SU-DHL-6 (cell line): Measurements from ENCODE around the gene TES.

Source experiments
- H2AFZ ChIP-seq: fragments of 200-600 bp; sonication (generic); 2 replicates; pipeline ENCODE4 v1.6.1; 2014; ENCODE audit warnings: low read depth, mild to moderate bottlenecking, moderate library complexity, mixed read lengths, antibody characterized with exemption, low read length; ENCODE audit not compliant: severe bottlenecking
- H3F3A ChIP-seq: fragments of 200-600 bp; shearing (Covaris generic); 2 replicates; pipeline ENCODE4 v1.6.0; 2016; ENCODE audit warnings: antibody characterized with exemption, mild to moderate bottlenecking; ENCODE audit not compliant: insufficient read depth
- H3K27ac ChIP-seq: fragments of 200-600 bp; sonication (generic); 2 replicates; pipeline ENCODE4 v1.5.1; 2016; ENCODE audit warnings: low read depth, mild to moderate bottlenecking, low read length, moderate library complexity, mixed read lengths
- H3K27me3 ChIP-seq: fragments of 200-600 bp; sonication (generic), shearing (Covaris generic); 2 replicates; pipeline ENCODE4 v1.6.0; 2014; ENCODE audit warnings: mild to moderate bottlenecking, low read length
- H3K36me3 ChIP-seq: fragments of 200-600 bp; sonication (generic); 2 replicates; pipeline ENCODE4 v1.6.1; 2014; ENCODE audit warnings: mild to moderate bottlenecking, low read length, mixed read lengths
- H3K4me2 ChIP-seq: fragments of 300-600, 200-600 bp; shearing (Covaris generic), sonication (generic); 2 replicates; pipeline ENCODE4 v1.6.0; 2014; ENCODE audit warnings: low read length, low read depth, mild to moderate bottlenecking; ENCODE audit not compliant: poor library complexity, severe bottlenecking
- H3K4me3 ChIP-seq: fragments of 200-600 bp; sonication (generic); 2 replicates; pipeline ENCODE4 v1.5.1; 2014; ENCODE audit warnings: antibody characterized with exemption, low read length, mild to moderate bottlenecking, mixed read lengths; ENCODE audit not compliant: insufficient read depth, poor library complexity, severe bottlenecking
- H3K79me2 ChIP-seq: fragments of 200-600 bp; sonication (generic); 2 replicates; pipeline ENCODE4 v1.6.1; 2014; ENCODE audit warnings: mild to moderate bottlenecking, low read length, moderate library complexity; ENCODE audit not compliant: insufficient read depth
- H3K9ac ChIP-seq: fragments of 200-600 bp; sonication (generic); 2 replicates; pipeline ENCODE4 v1.7.0; 2014; ENCODE audit warnings: mild to moderate bottlenecking, low read length
- H3K9me2 ChIP-seq: fragments of 200-600 bp; sonication (generic); replicated peaks from 2 replicates; pipeline ENCODE4 v1.6.1; 2014; ENCODE audit warnings: low read length; ENCODE audit not compliant: insufficient read depth
- H3K9me3 ChIP-seq: fragments of 200-600 bp; sonication (generic); 2 replicates; pipeline ENCODE4 v1.6.1; 2014; ENCODE audit warnings: low read length, mixed read lengths; ENCODE audit not compliant: insufficient read depth
- H4K20me1 ChIP-seq: fragments of 200-600 bp; sonication (generic); 2 replicates; pipeline ENCODE4 v1.6.1; 2014; ENCODE audit warnings: low read depth, mild to moderate bottlenecking, antibody characterized with exemption, low read length, moderate library complexity, mixed read lengths
- CTCF ChIP-seq: fragments of 200-600 bp; sonication (generic); IDR thresholded peaks from one replicate; pipeline ENCODE4 v1.5.1; 2017; ENCODE audit warnings: antibody characterized with exemption, mild to moderate bottlenecking, low read length, moderate library complexity; ENCODE audit not compliant: insufficient read depth, poor library complexity, severe bottlenecking
- EZH2phosphoT487 ChIP-seq: fragments of 200-600 bp; sonication (generic), shearing (Covaris generic); conservative IDR thresholded peaks from 2 replicates; pipeline ENCODE4 v1.6.1; 2018; ENCODE audit warnings: mild to moderate bottlenecking, antibody characterized with exemption, low read length, moderate library complexity, mixed read lengths

TES gene

GRCh38 chr7:116208919-116209318, 1.4 kb upstream of the TES start:
- TF ChIP-seq CTCF = no peak
- no peak for TF ChIP-seq EZH2phosphoT487
- Histone ChIP-seq H2AFZ (no peak overlapping the region), H3K79me2 (peaks cover 28% of the 10 kb centered on the region), H3K9me2 (no peaks in the 10 kb centered on the region), H3F3A (no peaks in the 10 kb centered on the region), H3K36me3 (no peaks in the 10 kb centered on the region), H4K20me1 (peaks cover 25% of the 10 kb centered on the region), H3K9ac (no peak overlapping the region), H3K4me2 (no peak overlapping the region), H3K27me3 (no peaks in the 10 kb centered on the region), H3K4me3 (no peak overlapping the region), H3K9me3 (no peaks in the 10 kb centered on the region), H3K27ac (no peak overlapping the region)

GRCh38 chr7:116209561-116210070, 723 bp upstream of the TES start:
- no peaks in the 10 kb centered on the region for H3K9me2 ChIP-seq
- H4K20me1 ChIP-seq = peaks cover 30% of the 10 kb centered on the region
- no peaks in the 10 kb centered on the region for H3K9me3 ChIP-seq
- peaks cover 35% of the 10 kb centered on the region for H3K79me2 ChIP-seq
- H3K4me3 ChIP-seq = peak overlapping the region; percentile 95
- H3K9ac ChIP-seq = 0 out of 2 replicates have a peak overlapping the region, but pooled peaks have one; percentile 98
- no peaks in the 10 kb centered on the region for H3K36me3 ChIP-seq
- H3K27ac ChIP-seq = no peak overlapping the region
- H3F3A ChIP-seq = no peaks in the 10 kb centered on the region
- peak overlapping the region; percentile 96 for H3K4me2 ChIP-seq
- no peak for TF ChIP-seq EZH2phosphoT487
- no peak for TF ChIP-seq CTCF
- H2AFZ ChIP-seq = peak overlapping the region; percentile 83
- no peaks in the 10 kb centered on the region for H3K27me3 ChIP-seq

DNA sequence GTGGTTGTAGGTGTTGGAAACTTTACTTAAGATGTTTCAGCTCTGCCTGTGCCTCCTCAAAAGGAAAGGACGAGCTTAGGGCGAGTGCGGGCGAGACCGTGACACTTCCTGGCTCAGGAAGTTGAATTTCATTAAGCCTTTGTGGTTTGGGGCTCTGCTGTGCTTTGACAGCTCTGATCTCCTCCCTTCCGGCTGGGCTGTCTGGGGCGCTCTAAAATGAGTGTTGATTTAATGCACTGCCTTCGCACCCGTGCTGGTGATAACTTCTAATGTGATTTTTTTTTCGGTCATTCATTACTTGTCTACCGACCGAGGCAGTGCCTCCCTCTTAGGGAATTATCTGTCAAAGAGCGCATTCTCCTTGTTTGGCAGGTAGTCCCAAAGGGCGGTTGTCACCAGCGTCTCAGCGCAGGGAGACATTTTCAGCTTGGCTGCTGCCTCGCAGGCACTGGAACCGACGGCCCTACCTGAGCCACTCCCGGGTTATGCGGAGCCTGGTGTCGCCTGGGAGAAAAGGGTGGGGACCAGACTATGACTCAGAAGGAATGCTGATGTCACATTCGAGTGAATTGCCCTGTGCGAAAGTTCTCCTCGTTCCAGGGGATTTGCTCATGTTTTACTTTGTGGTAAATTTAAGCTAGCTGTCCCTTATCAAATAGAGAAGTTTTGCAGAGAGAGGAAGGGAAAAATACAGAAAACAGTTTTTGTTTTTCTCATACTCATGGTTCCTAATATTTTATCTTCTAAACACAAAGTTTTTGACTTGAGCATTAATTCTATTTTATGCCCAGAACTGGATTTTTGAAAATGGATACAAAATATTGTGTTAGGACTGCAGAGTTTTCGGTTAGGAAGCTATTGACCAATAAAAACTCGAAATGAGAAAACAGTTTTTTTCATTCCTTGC, 920 bp downstream of the TES start:
- peak overlapping the region; percentile 83 for H2AFZ ChIP-seq
- no peaks in the 10 kb centered on the region for H3F3A ChIP-seq
- peak overlapping the region; percentile 73 for H3K27ac ChIP-seq
- H3K4me2 ChIP-seq = peak overlapping the region; percentile 96
- no peaks in the 10 kb centered on the region for H3K27me3 ChIP-seq
- H3K9me2 ChIP-seq = no peaks in the 10 kb centered on the region
- H3K4me3 ChIP-seq = peak overlapping the region; percentile 95
- no peaks in the 10 kb centered on the region for H3K9me3 ChIP-seq
- H3K9ac ChIP-seq = peak overlapping the region; percentile 98
- H4K20me1 ChIP-seq = peaks cover 41% of the 10 kb centered on the region
- H3K79me2 ChIP-seq = peaks cover 52% of the 10 kb centered on the region
- TF ChIP-seq EZH2phosphoT487 (no peak), CTCF (no peak)
- no peaks in the 10 kb centered on the region for H3K36me3 ChIP-seq
